Neutrophil (primary cell): ENCODE measurements around the gene CAMP.

Source experiments
- H3K27ac ChIP-seq: fragments of 200-600 bp; sonication (generic); 2 replicates; pipeline ENCODE4 v1.5.1; 2016; ENCODE audit warnings: mild to moderate bottlenecking, moderate library complexity
- H3K27me3 ChIP-seq: fragments of 200-600 bp; sonication (generic); 2 replicates; pipeline ENCODE4 v1.6.0; 2016; ENCODE audit warnings: mild to moderate bottlenecking
- H3K36me3 ChIP-seq: fragments of 200-600 bp; sonication (generic); 2 replicates; pipeline ENCODE4 v1.5.1; 2017
- H3K4me1 ChIP-seq, 2 experiments: fragments of 200-600 bp in 1 of 2; sonication (generic) in 1 of 2; 1 replicate in 1 of 2; 2 replicates in 1 of 2; pipeline versions ENCODE4 v1.5.1 to v1.6.1; 2013 to 2016; ENCODE audit warnings: low read depth in 1 of 2, low read length in 1 of 2, mild to moderate bottlenecking in 1 of 2, moderate library complexity in 1 of 2; ENCODE audit not compliant: control insufficient read depth in 1 of 2, insufficient read depth in 1 of 2
- H3K4me3 ChIP-seq, 2 experiments: fragments of 200-600 bp in 1 of 2; sonication (generic) in 1 of 2; 1 replicate in 1 of 2; 2 replicates in 1 of 2; pipeline ENCODE4 v1.5.1; 2013 to 2016; ENCODE audit warnings: low read depth in 1 of 2, low read length in 1 of 2, mild to moderate bottlenecking in 1 of 2, moderate library complexity in 1 of 2
- H3K9me3 ChIP-seq: fragments of 200-600 bp; sonication (generic); 2 replicates; pipeline ENCODE4 v1.5.1; 2016
- CTCF ChIP-seq: fragments of 200-600 bp; sonication (generic); IDR thresholded peaks from 2 replicates; pipeline ENCODE4 v1.5.1; 2016; ENCODE audit warnings: antibody characterized with exemption

Gene CAMP

GRCh38 chr3:48185129-48185528, 38.2 kb upstream of the CAMP start:
- Histone ChIP-seq H3K4me3 (no peak overlapping the region), H3K4me1 (peaks cover 16 to 22% of the 10 kb centered on the region in 2 experiments), H3K27ac (no peak overlapping the region), H3K27me3 (peaks cover 6% of the 10 kb centered on the region), H3K9me3 (no peaks in the 10 kb centered on the region), H3K36me3 (peaks cover 27% of the 10 kb centered on the region)
- TF ChIP-seq CTCF: no peak

GRCh38 chr3:48186631-48187300, 36.5 kb upstream of the CAMP start:
- peaks cover 16 to 22% of the 10 kb centered on the region in 2 experiments for H3K4me1 ChIP-seq
- peaks cover 17% of the 10 kb centered on the region for H3K36me3 ChIP-seq
- peaks cover 6% of the 10 kb centered on the region for H3K27me3 ChIP-seq
- TF ChIP-seq CTCF: no peak
- no peaks in the 10 kb centered on the region for H3K9me3 ChIP-seq
- no peak overlapping the region for H3K27ac ChIP-seq
- H3K4me3 ChIP-seq: peak overlapping the region; percentile 67 to 93

- Histone ChIP-seq H3K4me3 (peak overlapping the region; percentile 67 to 93), H3K36me3 (peaks cover 12% of the 10 kb centered on the region), H3K4me1 (peaks cover 16 to 22% of the 10 kb centered on the region in 2 experiments), H3K27ac (no peak overlapping the region), H3K27me3 (peaks cover 6% of the 10 kb centered on the region), H3K9me3 (no peaks in the 10 kb centered on the region)
- TF ChIP-seq CTCF: no peak
Observed at GRCh38 chr3:48187301-48187578, 36.1 kb upstream of the CAMP start.

- Histone ChIP-seq H3K4me1 (peaks cover 16 to 22% of the 10 kb centered on the region in 2 experiments), H3K27me3 (peaks cover 6% of the 10 kb centered on the region), H3K9me3 (no peaks in the 10 kb centered on the region), H3K36me3 (peaks cover 7% of the 10 kb centered on the region), H3K4me3 (peak overlapping the region; percentile 67 to 93), H3K27ac (peak overlapping the region; percentile 50)
- no peak for TF ChIP-seq CTCF
Observed at GRCh38 chr3:48187579-48188265, 35.6 kb upstream of the CAMP start.

- Histone ChIP-seq H3K36me3 (peaks cover 1% of the 10 kb centered on the region), H3K27me3 (peaks cover 6% of the 10 kb centered on the region), H3K9me3 (no peaks in the 10 kb centered on the region), H3K4me1 (peaks cover 16 to 22% of the 10 kb centered on the region in 2 experiments), H3K4me3 (peak within 1 kb of the TSS; percentile 67 to 93), H3K27ac (peak within 1 kb of the TSS; percentile 50)
- TF ChIP-seq CTCF: peak; percentile 48
Observed at GRCh38 chr3:48188266-48189201, 34.8 kb upstream of the CAMP start, which contains the start of gene CDC25A. CDC25A (minus strand) TSS chr3:48188417; CDS start chr3:48187947, 470 bp downstream.
